WTC11 (cell line): ENCODE data around the gene PDCD1LG2. TPM values are rescaled to one million over a fixed set of nuclear protein-coding genes. Genes with fewer than 3 reads are reported as not detected.

ENCODE experiments used
- ATAC-seq: fragments of 200-7000 bp; cut with Tn5 transposase; 2 replicates; pipeline ENCODE4 v1.10.0; 2021; ENCODE audit warnings: mild to moderate bottlenecking, moderate library complexity
- CTCF ChIA-PET: fragments of 300-600 bp; sonication (Branson Sonifier 250); formaldehyde crosslinking; loops from one replicate; lab custom pipeline; 2021; ENCODE audit warnings: antibody characterized with exemption; lab: Charles Lee
- POLR2A ChIA-PET: fragments of 350-600 bp; sonication (Branson Sonifier 250); formaldehyde crosslinking; loops from one replicate; lab custom pipeline; 2021; ENCODE audit warnings: antibody characterized with exemption; lab: Charles Lee
- DNase-seq: peaks from one replicate; pipeline ENCODE4 v3.0.0; 2021; ENCODE audit warnings: low spot score
- H3K27ac Mint-ChIP-seq: 2 replicates; pipeline ENCODE4 v1.8.0; 2021; ENCODE audit warnings: mixed read lengths
- H3K27me3 Mint-ChIP-seq: 2 replicates; pipeline ENCODE4 v1.8.0; 2021; ENCODE audit warnings: low read depth, mild to moderate bottlenecking, moderate library complexity, mixed read lengths
- H3K36me3 Mint-ChIP-seq: 2 replicates; pipeline ENCODE4 v1.8.0; 2021; ENCODE audit warnings: mixed read lengths
- H3K4me1 Mint-ChIP-seq: 2 replicates; pipeline ENCODE4 v1.8.0; 2022; ENCODE audit warnings: mixed read lengths
- H3K4me3 Mint-ChIP-seq: 2 replicates; pipeline ENCODE4 v1.8.0; 2021; ENCODE audit warnings: mild to moderate bottlenecking, moderate library complexity, mixed read lengths
- H3K9me3 Mint-ChIP-seq: 2 replicates; pipeline ENCODE4 v1.8.0; 2021; ENCODE audit warnings: mixed read lengths
- AFF4 ChIP-seq: sonication (generic); formaldehyde crosslinking; IDR thresholded peaks from 2 replicates; pipeline ENCODE4 v1.8.1; 2023; ENCODE audit warnings: mild to moderate bottlenecking, missing genetic modification reagents, borderline replicate concordance
- ATF6 ChIP-seq: sonication (generic); formaldehyde crosslinking; IDR thresholded peaks from 2 replicates; pipeline ENCODE4 v1.8.1; 2023; ENCODE audit warnings: mild to moderate bottlenecking, missing genetic modification reagents
- CBFB ChIP-seq: sonication (generic); formaldehyde crosslinking; IDR thresholded peaks from 2 replicates; pipeline ENCODE4 v1.8.1; 2022; ENCODE audit warnings: mild to moderate bottlenecking, low read depth, missing genetic modification reagents
- E2F1 ChIP-seq: sonication (generic); formaldehyde crosslinking; IDR thresholded peaks from 2 replicates; pipeline ENCODE4 v1.8.0; 2022; ENCODE audit warnings: mild to moderate bottlenecking, missing genetic modification reagents
- ELF4 ChIP-seq: sonication (generic); formaldehyde crosslinking; IDR thresholded peaks from 2 replicates; pipeline ENCODE4 v1.8.1; 2022; ENCODE audit warnings: low read depth, mild to moderate bottlenecking, moderate library complexity, missing genetic modification reagents
- ETV6 ChIP-seq: sonication (generic); formaldehyde crosslinking; IDR thresholded peaks from 2 replicates; pipeline ENCODE4 v1.8.1; 2022; ENCODE audit warnings: mild to moderate bottlenecking, missing genetic modification reagents
- FOXP1 ChIP-seq: sonication (generic); formaldehyde crosslinking; IDR thresholded peaks from 2 replicates; pipeline ENCODE4 v1.8.0; 2022; ENCODE audit warnings: missing genetic modification reagents, mild to moderate bottlenecking, moderate library complexity, borderline replicate concordance
- FOXP4 ChIP-seq: sonication (generic); formaldehyde crosslinking; IDR thresholded peaks from 2 replicates; pipeline ENCODE4 v1.8.0; 2022; ENCODE audit warnings: mild to moderate bottlenecking, missing genetic modification reagents
- HMGXB4 ChIP-seq: sonication (generic); formaldehyde crosslinking; IDR thresholded peaks from 2 replicates; pipeline ENCODE4 v1.8.1; 2023; ENCODE audit warnings: mild to moderate bottlenecking, moderate library complexity, missing genetic modification reagents
- MLX ChIP-seq: sonication (generic); formaldehyde crosslinking; IDR thresholded peaks from 2 replicates; pipeline ENCODE4 v1.8.1; 2023; ENCODE audit warnings: mild to moderate bottlenecking, missing genetic modification reagents, moderate library complexity
- MXD4 ChIP-seq: fragments of 250-450 bp; sonication (Bioruptor Pico); IDR thresholded peaks from 2 replicates; pipeline ENCODE4 v1.8.0; 2021; ENCODE audit warnings: mild to moderate bottlenecking, moderate library complexity, borderline replicate concordance
- MYBL2 ChIP-seq: sonication (generic); formaldehyde crosslinking; IDR thresholded peaks from 2 replicates; pipeline ENCODE4 v1.8.1; 2023; ENCODE audit warnings: mild to moderate bottlenecking, moderate library complexity, missing genetic modification reagents
- NR2C2 ChIP-seq: sonication (generic); formaldehyde crosslinking; IDR thresholded peaks from 2 replicates; pipeline ENCODE4 v1.8.0; 2022; ENCODE audit warnings: mild to moderate bottlenecking, missing genetic modification reagents
- SMAD4 ChIP-seq: sonication (generic); formaldehyde crosslinking; IDR thresholded peaks from 2 replicates; pipeline ENCODE4 v1.8.0; 2022; ENCODE audit warnings: mild to moderate bottlenecking, missing genetic modification reagents
- SP1 ChIP-seq: sonication (generic); formaldehyde crosslinking; conservative IDR thresholded peaks from 2 replicates; pipeline ENCODE4 v1.8.1; 2022; ENCODE audit warnings: missing genetic modification reagents
- ZBTB43 ChIP-seq: sonication (generic); formaldehyde crosslinking; IDR thresholded peaks from 2 replicates; pipeline ENCODE4 v1.8.1; 2023; ENCODE audit warnings: mild to moderate bottlenecking, missing genetic modification reagents
- ZMAT4 ChIP-seq: fragments of 250-450 bp; sonication (Bioruptor Pico); IDR thresholded peaks from 2 replicates; pipeline ENCODE4 v1.9.0; 2021; ENCODE audit warnings: mild to moderate bottlenecking
- ZNF219 ChIP-seq: sonication (generic); formaldehyde crosslinking; IDR thresholded peaks from 2 replicates; pipeline ENCODE4 v1.8.0; 2023; ENCODE audit warnings: missing genetic modification reagents, mild to moderate bottlenecking, borderline replicate concordance
- ZNF263 ChIP-seq: sonication (generic); formaldehyde crosslinking; IDR thresholded peaks from 2 replicates; pipeline ENCODE4 v1.8.1; 2022; ENCODE audit warnings: low read depth, mild to moderate bottlenecking, moderate library complexity, missing genetic modification reagents
- total RNA-seq: library from RNA; stranded (reverse); gene quantifications from 3 replicates; pipeline ENCODE4 v1.2.3, GENCODE V29; 2021

PDCD1LG2 gene
- total RNA-seq, 1 experiment from 2014 or later = not detected

- DNase-seq = no peak
These were observed 42.9 kb downstream of the PDCD1LG2 start for GRCh38 chr9:5553211-5553610.

GRCh38 chr9:5554254-5554653, 43.9 kb downstream of the PDCD1LG2 start:
- TF ChIP-seq HMGXB4 (CRISPR knock-in tag) (no peak), ATF6 (CRISPR knock-in tag) (no peak), FOXP1 (no peak), ZMAT4 (CRISPR knock-in tag) (no peak), MYBL2 (CRISPR knock-in tag) (no peak), CBFB (no peak), FOXP4 (CRISPR knock-in tag) (no peak), E2F1 (no peak), ETV6 (CRISPR knock-in tag) (no peak), MXD4 (CRISPR knock-in tag) (no peak), ZNF219 (CRISPR knock-in tag) (no peak)
- no peak for DNase-seq
- Mint-ChIP-seq H3K4me3 (no peak overlapping the region), H3K27me3 (peaks cover 9% of the 10 kb centered on the region), H3K9me3 (no peaks in the 10 kb centered on the region), H3K36me3 (no peaks in the 10 kb centered on the region), H3K27ac (no peak overlapping the region), H3K4me1 (no peaks in the 10 kb centered on the region)
- CTCF ChIA-PET = no interaction called here
- ATAC-seq = no peak
- POLR2A ChIA-PET = no interaction called here

More at GRCh38 chr9:5553211-5553610, 42.9 kb downstream of the PDCD1LG2 start:
- Mint-ChIP-seq H3K9me3 (no peaks in the 10 kb centered on the region), H3K36me3 (no peaks in the 10 kb centered on the region), H3K27ac (no peak overlapping the region), H3K27me3 (peaks cover 4% of the 10 kb centered on the region), H3K4me3 (no peak overlapping the region), H3K4me1 (no peaks in the 10 kb centered on the region)
- TF ChIP-seq ZBTB43 (CRISPR knock-in tag) = no peak
- no peak for TF ChIP-seq NR2C2 (CRISPR knock-in tag)
- no peak for TF ChIP-seq MXD4 (CRISPR knock-in tag)
- CTCF ChIA-PET = no interaction called here
- POLR2A ChIA-PET = no interaction called here
- ATAC-seq = no peak

GRCh38 chr9:5556101-5556705, 45.9 kb downstream of the PDCD1LG2 start:
- H3K9me3 Mint-ChIP-seq = no peaks in the 10 kb centered on the region
- H3K27ac Mint-ChIP-seq = no peak overlapping the region
- DNase-seq (no peak), ATAC-seq (no peak)
- CTCF ChIA-PET = no interaction called here
- no peaks in the 10 kb centered on the region for H3K4me1 Mint-ChIP-seq
- H3K4me3 Mint-ChIP-seq = no peak overlapping the region
- peaks cover 26% of the 10 kb centered on the region for H3K27me3 Mint-ChIP-seq
- POLR2A ChIA-PET = no interaction called here
- H3K36me3 Mint-ChIP-seq = no peaks in the 10 kb centered on the region
- TF ChIP-seq ELF4 (CRISPR knock-in tag) (no peak), SMAD4 (CRISPR knock-in tag) (no peak), SP1 (no peak), AFF4 (CRISPR knock-in tag) (no peak), MLX (CRISPR knock-in tag) (no peak), ZNF263 (CRISPR knock-in tag) (no peak)
